ENCODE results near the gene RELT.

RELT gene

DNA sequence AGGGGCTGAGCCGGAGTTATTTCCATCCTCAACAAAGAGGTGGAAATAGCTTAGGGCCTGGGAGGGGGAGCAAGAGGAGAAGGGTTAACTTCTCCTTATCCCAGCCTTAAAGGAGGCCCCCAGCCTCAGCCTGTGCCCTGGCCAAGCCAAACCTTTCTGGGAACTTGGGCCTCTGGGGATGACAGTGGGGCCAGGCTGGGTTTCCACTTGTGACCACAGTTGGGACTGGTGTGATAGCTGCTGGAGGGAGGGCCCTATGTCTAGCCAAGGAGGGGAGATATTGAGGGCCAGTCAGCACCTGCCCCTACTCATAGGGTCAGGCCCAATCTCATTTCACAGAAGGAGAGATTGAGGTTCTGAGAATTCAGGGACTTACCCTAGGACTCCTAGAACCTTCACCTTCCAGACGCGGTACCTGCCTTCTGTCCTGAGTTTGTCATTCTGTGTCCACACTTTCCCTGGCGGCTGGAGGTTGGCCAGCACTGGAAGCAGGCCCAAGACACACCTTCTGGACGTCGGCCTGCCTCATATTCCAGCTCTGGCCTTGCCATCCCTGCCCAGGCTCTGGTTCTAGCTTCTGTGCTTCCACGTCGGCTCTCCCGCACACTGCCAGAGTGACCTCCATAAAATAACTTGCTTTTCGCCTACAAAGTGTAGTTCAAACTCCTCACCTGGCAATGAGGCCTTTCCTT lies 3.1 kb downstream of the RELT start:
- no peak for DNase-seq

DNA sequence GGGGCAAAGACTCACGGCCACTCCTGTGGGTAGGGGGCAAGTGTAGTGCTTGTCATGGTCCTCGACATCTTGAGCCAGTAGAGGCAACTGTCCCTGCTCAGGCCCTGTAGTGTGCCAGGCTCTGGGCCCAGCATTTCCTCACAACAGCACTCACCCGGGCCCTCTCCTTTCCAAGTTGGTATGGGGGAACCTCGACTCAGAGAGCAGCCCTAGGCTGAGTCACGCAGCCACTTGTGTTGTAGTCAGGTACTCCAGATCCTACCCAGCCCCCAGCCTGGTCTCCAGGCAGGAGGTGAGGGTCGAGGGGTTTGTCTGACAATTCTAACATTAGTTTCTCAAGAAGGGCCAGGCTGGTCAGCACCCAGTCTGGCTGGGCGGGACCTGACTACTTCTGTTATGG lies 4.1 kb downstream of the RELT start:
- DNase-seq, result no peak

- DNase-seq, result no peak
Observed at GRCh38 chr11:73380897-73381410, 4.8 kb downstream of the RELT start.

GRCh38 chr11:73381589-73381988 lies 5.4 kb downstream of the RELT start:
- DNase-seq, result no peak

- no peak for DNase-seq
Observed at GRCh38 chr11:73382183-73382582, 6.0 kb downstream of the RELT start.

DNA sequence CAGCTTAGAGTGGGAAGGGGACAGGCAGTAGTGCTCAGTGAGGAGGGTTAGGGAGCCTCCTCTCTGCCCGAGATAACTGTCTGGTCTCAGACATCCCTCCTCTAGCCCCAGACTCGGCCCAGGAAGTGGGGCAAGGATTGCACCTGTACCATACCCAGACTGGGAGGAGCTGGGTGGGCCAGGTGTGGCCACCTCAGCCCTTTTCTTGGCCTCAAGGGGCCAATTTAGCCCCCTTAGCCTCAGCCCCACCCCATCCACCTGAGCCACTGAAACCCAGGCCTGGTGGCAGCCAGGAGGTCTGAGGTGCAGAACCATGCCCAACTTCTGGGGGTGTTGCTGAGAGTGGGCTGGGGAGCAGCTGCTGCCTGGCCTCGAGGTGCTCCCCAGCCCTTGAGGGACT lies 6.5 kb downstream of the RELT start:
- DNase-seq, result no peak

GRCh38 chr11:73383249-73384124 lies 7.3 kb downstream of the RELT start:
- DNase-seq, result no peak

DNA sequence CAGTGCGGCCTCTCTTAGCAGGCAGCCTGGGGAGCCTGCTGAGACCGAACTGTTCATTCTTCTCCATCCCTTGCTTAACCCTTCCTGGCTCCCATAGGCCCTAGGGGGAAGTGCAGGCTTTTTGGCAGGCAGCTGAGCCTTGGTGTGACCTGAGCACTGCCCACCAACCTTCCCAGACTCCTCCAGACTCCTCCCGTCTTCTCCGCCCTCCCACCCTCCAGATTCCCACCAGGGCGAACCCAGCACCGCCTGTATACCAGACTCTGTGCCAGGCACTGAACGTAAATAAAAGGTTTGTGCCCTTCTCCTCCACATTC lies 7.9 kb downstream of the RELT start:
- DNase-seq, result no peak

- DNase-seq, result no peak
Observed at GRCh38 chr11:73384531-73384871, 8.3 kb downstream of the RELT start.

DNA sequence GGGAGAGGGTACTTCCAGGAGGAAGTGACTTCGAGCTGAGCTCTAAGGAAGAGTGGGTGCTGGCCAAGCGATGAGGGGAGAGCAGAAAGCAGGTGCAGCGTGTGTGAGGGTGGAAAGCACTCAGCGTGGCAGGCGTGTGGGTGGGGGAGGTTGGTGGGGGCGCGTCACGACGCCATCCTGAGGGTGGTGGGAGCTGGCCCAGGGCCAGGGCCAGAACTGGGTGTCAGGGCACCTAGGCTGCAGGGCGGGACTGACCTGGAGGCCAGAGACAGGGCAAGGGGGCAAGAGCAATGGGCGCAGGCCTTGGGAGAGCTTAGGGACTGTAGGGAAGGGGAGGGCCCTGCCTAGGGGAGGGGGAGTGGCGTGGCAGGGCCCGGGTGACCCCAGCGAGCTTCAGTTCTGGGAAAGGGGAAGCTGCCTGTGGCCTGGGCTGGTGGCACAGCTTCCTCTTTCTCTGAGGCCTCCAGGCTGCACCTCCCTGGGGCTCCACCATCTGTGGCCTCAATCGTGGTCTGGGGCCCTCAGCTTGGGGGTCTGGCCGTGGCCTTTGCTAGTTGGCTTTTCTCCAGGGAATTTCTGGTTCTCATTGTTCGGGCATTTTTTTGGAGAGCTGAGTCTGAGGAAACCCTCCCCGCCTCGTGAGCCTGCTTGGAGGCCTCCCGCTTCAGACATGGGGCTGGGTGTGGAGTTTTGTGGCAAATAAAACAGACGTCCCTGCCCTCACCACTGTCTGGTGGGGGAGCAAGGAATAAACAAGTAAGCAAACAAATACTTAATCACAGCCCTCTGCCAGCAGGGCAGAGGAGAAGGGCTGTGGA lies 8.9 kb downstream of the RELT start:
- no peak for DNase-seq

- DNase-seq, result no peak
Observed at GRCh38 chr11:73386016-73386415, 9.8 kb downstream of the RELT start.

DNA sequence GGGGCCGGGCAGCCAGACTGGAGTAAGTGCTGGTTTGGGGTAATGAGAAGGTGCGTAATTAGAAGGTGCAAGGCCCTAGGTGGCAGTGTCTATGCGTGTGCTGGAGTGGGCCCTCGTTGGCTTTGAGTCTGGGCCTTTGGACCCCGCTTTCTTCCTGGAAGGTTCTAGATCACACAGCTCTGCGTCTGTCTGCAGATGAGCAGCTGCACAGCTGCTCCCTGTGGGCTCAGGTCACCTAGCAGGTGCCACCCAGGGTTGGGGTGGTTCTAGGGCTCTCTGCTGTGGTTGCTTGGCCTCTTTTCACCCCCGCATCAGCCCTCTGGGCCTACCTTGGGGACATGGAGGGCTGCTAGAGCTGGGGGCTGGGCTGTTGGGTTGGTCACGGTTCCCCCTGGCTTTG lies 10.3 kb downstream of the RELT start:
- no peak for DNase-seq

- DNase-seq, result no peak
Observed at GRCh38 chr11:73387594-73388264, 11.5 kb downstream of the RELT start.

- no peak for DNase-seq
Observed at GRCh38 chr11:73388265-73389133, 12.3 kb downstream of the RELT start.

GRCh38 chr11:73389134-73389525 lies 12.9 kb downstream of the RELT start:
- no peak for DNase-seq

GRCh38 chr11:73389916-73390315 lies 13.7 kb downstream of the RELT start:
- DNase-seq, result no peak

- no peak for DNase-seq
Observed at GRCh38 chr11:73390601-73391565, 14.7 kb downstream of the RELT start.

- DNase-seq, result no peak
Observed at GRCh38 chr11:73391665-73392064, 15.5 kb downstream of the RELT start.

DNA sequence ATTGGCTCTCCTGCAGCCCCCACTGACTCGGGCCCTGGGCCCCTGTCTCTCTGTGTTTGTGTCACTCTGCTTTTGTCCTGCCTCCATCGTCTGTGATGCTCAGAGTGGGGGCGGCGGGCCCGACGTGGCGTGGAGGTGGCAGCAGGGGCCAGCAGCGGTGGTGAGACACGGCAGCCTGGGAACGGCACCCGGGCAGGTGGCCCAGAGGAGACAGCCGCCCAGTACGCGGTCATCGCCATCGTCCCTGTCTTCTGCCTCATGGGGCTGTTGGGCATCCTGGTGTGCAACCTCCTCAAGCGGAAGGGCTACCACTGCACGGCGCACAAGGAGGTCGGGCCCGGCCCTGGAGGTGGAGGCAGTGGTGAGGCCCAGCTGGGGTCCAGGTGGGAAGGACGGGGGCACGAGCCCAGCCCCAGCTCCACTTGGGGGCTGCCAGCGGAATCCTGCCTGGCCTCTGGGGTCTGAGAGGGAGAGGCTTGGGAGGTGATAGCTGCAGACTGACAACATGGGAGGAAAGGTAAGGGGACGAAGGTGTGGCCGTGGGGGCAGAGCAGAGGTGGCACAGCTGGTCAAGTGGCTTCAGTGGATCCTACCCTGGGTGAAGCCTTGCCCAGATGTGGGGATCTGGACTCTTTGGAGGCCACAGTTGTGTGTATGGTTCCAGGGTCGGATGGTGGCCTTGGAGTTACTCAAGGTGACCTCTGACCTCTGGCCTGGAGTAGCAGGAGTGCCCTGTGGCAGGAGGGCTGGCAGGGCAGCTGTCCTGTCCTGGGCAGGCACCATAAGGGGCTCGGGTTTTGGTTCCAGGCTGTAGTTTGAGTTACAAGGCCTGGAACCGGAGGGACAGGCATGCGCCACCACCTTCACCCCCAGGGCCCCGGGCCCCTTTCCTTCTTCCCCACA lies 16.2 kb downstream of the RELT start:
- DNase-seq, result no peak

DNA sequence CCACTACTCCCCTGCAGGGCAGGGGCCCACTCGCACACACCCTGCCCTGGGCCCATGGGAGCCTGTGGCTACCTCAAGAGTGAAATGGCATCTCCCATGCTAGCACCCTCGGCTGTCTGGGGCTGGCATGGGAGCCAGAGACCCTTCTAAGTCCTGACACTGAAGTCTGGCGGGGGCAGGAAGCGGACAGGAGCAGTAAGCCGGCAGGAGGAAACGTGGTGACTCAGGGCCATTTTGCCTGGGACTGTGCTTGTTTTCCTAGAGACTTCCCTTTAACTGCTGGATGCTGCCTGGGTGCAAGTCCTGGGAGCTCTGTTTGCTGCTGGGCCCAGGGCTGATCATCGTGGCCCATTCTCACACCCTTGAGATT lies 16.8 kb downstream of the RELT start:
- no peak for DNase-seq
